ENCODE data around the gene SLC2A8.
A peak's percentile ranks its signal among the peaks of the same experiment; 100 is the strongest.

The SLC2A8 gene

GRCh38 chr9:127362829-127363228 is 34.1 kb upstream of the SLC2A8 start:
- H3K27ac Mint-ChIP-seq (ENCODE audit: low read depth), result peak overlapping the region; percentile 23
- ATAC-seq (replicated peaks; ENCODE audit: extremely low read depth, poor library complexity, severe bottlenecking) (no peak), DNase-seq (ENCODE audit: low spot score in 2 of 2) (no peak)
- H3K4me3 Mint-ChIP-seq, result no peak overlapping the region
- H3K9me3 Mint-ChIP-seq, result no peaks in the 10 kb centered on the region
- H3K4me1 Mint-ChIP-seq, result peaks cover 7% of the 10 kb centered on the region
- peaks cover 2% of the 10 kb centered on the region for H3K36me3 Mint-ChIP-seq (ENCODE audit: insufficient read depth)
- H3K27me3 Mint-ChIP-seq, result no peaks in the 10 kb centered on the region

GRCh38 chr9:127365461-127365860 is 31.5 kb upstream of the SLC2A8 start:
- ATAC-seq (replicated peaks; ENCODE audit: extremely low read depth, poor library complexity, severe bottlenecking), result no peak
- no peak for DNase-seq (ENCODE audit: low spot score in 2 of 2)
- Mint-ChIP-seq H3K9me3 (no peaks in the 10 kb centered on the region), H3K36me3 (ENCODE audit: insufficient read depth) (no peaks in the 10 kb centered on the region), H3K27ac (ENCODE audit: low read depth) (no peak overlapping the region), H3K4me3 (no peak overlapping the region), H3K27me3 (peaks cover 20% of the 10 kb centered on the region), H3K4me1 (peaks cover 7% of the 10 kb centered on the region)

- Mint-ChIP-seq H3K4me1 (peaks cover 3% of the 10 kb centered on the region), H3K4me3 (no peak overlapping the region)
- no peak for ATAC-seq (replicated peaks; ENCODE audit: extremely low read depth, poor library complexity, severe bottlenecking)
These were observed 30.4 kb upstream of the SLC2A8 start for GRCh38 chr9:127366594-127366993.

GRCh38 chr9:127368852-127369402 is 28.0 kb upstream of the SLC2A8 start:
- DNase-seq (ENCODE audit: low spot score in 2 of 2) (no peak), ATAC-seq (replicated peaks; ENCODE audit: extremely low read depth, poor library complexity, severe bottlenecking) (no peak)
- H3K36me3 Mint-ChIP-seq (ENCODE audit: insufficient read depth), result no peaks in the 10 kb centered on the region
- H3K27me3 Mint-ChIP-seq, result peaks cover 45% of the 10 kb centered on the region
- H3K9me3 Mint-ChIP-seq, result no peaks in the 10 kb centered on the region
- H3K4me3 Mint-ChIP-seq, result no peak overlapping the region
- no peak overlapping the region for H3K27ac Mint-ChIP-seq (ENCODE audit: low read depth)
- no peaks in the 10 kb centered on the region for H3K4me1 Mint-ChIP-seq

More at GRCh38 chr9:127366594-127366993, 30.4 kb upstream of the SLC2A8 start:
- Mint-ChIP-seq H3K27me3 (peaks cover 31% of the 10 kb centered on the region), H3K27ac (ENCODE audit: low read depth) (no peak overlapping the region), H3K9me3 (no peaks in the 10 kb centered on the region), H3K36me3 (ENCODE audit: insufficient read depth) (no peaks in the 10 kb centered on the region)
- DNase-seq (ENCODE audit: low spot score in 2 of 2), result no peak

- Mint-ChIP-seq H3K4me3 (no peak overlapping the region), H3K9me3 (no peaks in the 10 kb centered on the region), H3K27ac (ENCODE audit: low read depth) (no peak overlapping the region), H3K27me3 (peaks cover 50% of the 10 kb centered on the region), H3K4me1 (no peaks in the 10 kb centered on the region), H3K36me3 (ENCODE audit: insufficient read depth) (no peaks in the 10 kb centered on the region)
- DNase-seq (ENCODE audit: low spot score in 2 of 2) (no peak), ATAC-seq (replicated peaks; ENCODE audit: extremely low read depth, poor library complexity, severe bottlenecking) (no peak)
These were observed 27.5 kb upstream of the SLC2A8 start for GRCh38 chr9:127369428-127369827.

GRCh38 chr9:127370147-127370579 is 26.8 kb upstream of the SLC2A8 start:
- DNase-seq (ENCODE audit: low spot score in 2 of 2), result no peak
- ATAC-seq (replicated peaks; ENCODE audit: extremely low read depth, poor library complexity, severe bottlenecking), result no peak
- Mint-ChIP-seq H3K9me3 (no peaks in the 10 kb centered on the region), H3K36me3 (ENCODE audit: insufficient read depth) (no peaks in the 10 kb centered on the region), H3K4me1 (no peaks in the 10 kb centered on the region), H3K27me3 (peaks cover 54% of the 10 kb centered on the region), H3K4me3 (no peak overlapping the region), H3K27ac (ENCODE audit: low read depth) (no peak overlapping the region)

- no peaks in the 10 kb centered on the region for H3K9me3 Mint-ChIP-seq
- H3K36me3 Mint-ChIP-seq (ENCODE audit: insufficient read depth), result no peaks in the 10 kb centered on the region
- no peak for ATAC-seq (replicated peaks; ENCODE audit: extremely low read depth, poor library complexity, severe bottlenecking)
- H3K4me1 Mint-ChIP-seq, result no peaks in the 10 kb centered on the region
- peaks cover 61% of the 10 kb centered on the region for H3K27me3 Mint-ChIP-seq
- DNase-seq (ENCODE audit: low spot score in 2 of 2), result no peak
- H3K4me3 Mint-ChIP-seq, result no peak overlapping the region
- H3K27ac Mint-ChIP-seq (ENCODE audit: low read depth), result no peak overlapping the region
These were observed 26.0 kb upstream of the SLC2A8 start for GRCh38 chr9:127370672-127371648.

GRCh38 chr9:127380479-127380878 is 16.5 kb upstream of the SLC2A8 start:
- H3K36me3 Mint-ChIP-seq (ENCODE audit: insufficient read depth), result no peaks in the 10 kb centered on the region
- no peak overlapping the region for H3K4me3 Mint-ChIP-seq
- no peaks in the 10 kb centered on the region for H3K9me3 Mint-ChIP-seq
- DNase-seq (ENCODE audit: low spot score in 2 of 2), result no peak
- no peak overlapping the region for H3K27ac Mint-ChIP-seq (ENCODE audit: low read depth)
- H3K4me1 Mint-ChIP-seq, result no peaks in the 10 kb centered on the region
- ATAC-seq (replicated peaks; ENCODE audit: extremely low read depth, poor library complexity, severe bottlenecking), result no peak
- peaks cover 73% of the 10 kb centered on the region for H3K27me3 Mint-ChIP-seq

- peaks cover 76% of the 10 kb centered on the region for H3K27me3 Mint-ChIP-seq
- H3K4me3 Mint-ChIP-seq, result no peak overlapping the region
- H3K9me3 Mint-ChIP-seq, result no peaks in the 10 kb centered on the region
- H3K4me1 Mint-ChIP-seq, result no peaks in the 10 kb centered on the region
- H3K27ac Mint-ChIP-seq (ENCODE audit: low read depth), result no peak overlapping the region
- DNase-seq (ENCODE audit: low spot score in 2 of 2) (no peak), ATAC-seq (replicated peaks; ENCODE audit: extremely low read depth, poor library complexity, severe bottlenecking) (no peak)
- no peaks in the 10 kb centered on the region for H3K36me3 Mint-ChIP-seq (ENCODE audit: insufficient read depth)
These were observed 14.4 kb upstream of the SLC2A8 start for GRCh38 chr9:127382541-127382940.

GRCh38 chr9:127384016-127384730 is 12.8 kb upstream of the SLC2A8 start:
- no peak for ATAC-seq (replicated peaks; ENCODE audit: extremely low read depth, poor library complexity, severe bottlenecking)
- H3K4me1 Mint-ChIP-seq, result peaks cover 14% of the 10 kb centered on the region
- DNase-seq (ENCODE audit: low spot score in 2 of 2), result no peak
- no peak overlapping the region for H3K4me3 Mint-ChIP-seq
- H3K36me3 Mint-ChIP-seq (ENCODE audit: insufficient read depth), result peaks cover 3% of the 10 kb centered on the region
- no peaks in the 10 kb centered on the region for H3K9me3 Mint-ChIP-seq
- H3K27me3 Mint-ChIP-seq, result peaks cover 83% of the 10 kb centered on the region
- H3K27ac Mint-ChIP-seq (ENCODE audit: low read depth), result no peak overlapping the region

- peaks cover 16% of the 10 kb centered on the region for H3K4me1 Mint-ChIP-seq
- peaks cover 79% of the 10 kb centered on the region for H3K27me3 Mint-ChIP-seq
- H3K36me3 Mint-ChIP-seq (ENCODE audit: insufficient read depth), result peaks cover 3% of the 10 kb centered on the region
- no peak overlapping the region for H3K27ac Mint-ChIP-seq (ENCODE audit: low read depth)
- DNase-seq (ENCODE audit: low spot score in 2 of 2) (no peak), ATAC-seq (replicated peaks; ENCODE audit: extremely low read depth, poor library complexity, severe bottlenecking) (no peak)
- H3K9me3 Mint-ChIP-seq, result no peaks in the 10 kb centered on the region
- H3K4me3 Mint-ChIP-seq, result no peak overlapping the region
These were observed 12.1 kb upstream of the SLC2A8 start for GRCh38 chr9:127384901-127385300.

- no peak overlapping the region for H3K27ac Mint-ChIP-seq (ENCODE audit: low read depth)
- peaks cover 6% of the 10 kb centered on the region for H3K36me3 Mint-ChIP-seq (ENCODE audit: insufficient read depth)
- peaks cover 16% of the 10 kb centered on the region for H3K4me1 Mint-ChIP-seq
- H3K9me3 Mint-ChIP-seq, result no peaks in the 10 kb centered on the region
- ATAC-seq (replicated peaks; ENCODE audit: extremely low read depth, poor library complexity, severe bottlenecking) (no peak), DNase-seq (ENCODE audit: low spot score in 2 of 2) (no peak)
- peaks cover 67% of the 10 kb centered on the region for H3K27me3 Mint-ChIP-seq
- no peak overlapping the region for H3K4me3 Mint-ChIP-seq
These were observed 10.7 kb upstream of the SLC2A8 start for GRCh38 chr9:127386249-127386648.

Data from central memory CD8-positive, alpha-beta T cell (primary cell).